22Rv1 (cell line): Measurements from ENCODE around the gene NBEAL1.

Source experiments
- ZFX ChIP-seq: fragments of 450-650 bp; IDR thresholded peaks from 2 replicates; pipeline ENCODE4 v1.6.1; 2017; ENCODE audit warnings: antibody characterized with exemption, borderline replicate concordance
- TF ChIP-seq, protein P1 (sequence below): fragments of 450-650 bp; IDR thresholded peaks from 2 replicates; pipeline ENCODE4 v1.5.1; 2017; ENCODE audit warnings: mild to moderate bottlenecking

DNA sequence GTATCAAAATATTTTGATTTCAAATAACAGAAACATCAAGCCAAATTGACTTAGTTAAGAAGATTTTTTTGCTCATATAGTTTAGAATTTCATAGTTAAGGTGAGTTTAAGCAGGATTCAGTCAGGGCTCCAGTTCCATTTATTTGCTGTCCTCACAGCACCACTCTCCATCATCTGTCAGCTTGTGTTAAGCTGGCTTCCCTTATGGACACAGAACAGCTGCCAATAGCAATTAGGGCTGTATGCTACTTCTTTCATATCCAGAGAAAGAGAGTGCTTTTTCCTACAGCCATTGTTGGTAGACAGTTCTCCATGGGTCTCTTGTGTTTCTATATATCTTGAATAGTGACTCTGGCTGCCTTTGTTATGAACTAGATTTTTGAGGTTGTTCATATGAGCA is 128.7 kb downstream of the NBEAL1 start:
- TF ChIP-seq, protein P1, sequence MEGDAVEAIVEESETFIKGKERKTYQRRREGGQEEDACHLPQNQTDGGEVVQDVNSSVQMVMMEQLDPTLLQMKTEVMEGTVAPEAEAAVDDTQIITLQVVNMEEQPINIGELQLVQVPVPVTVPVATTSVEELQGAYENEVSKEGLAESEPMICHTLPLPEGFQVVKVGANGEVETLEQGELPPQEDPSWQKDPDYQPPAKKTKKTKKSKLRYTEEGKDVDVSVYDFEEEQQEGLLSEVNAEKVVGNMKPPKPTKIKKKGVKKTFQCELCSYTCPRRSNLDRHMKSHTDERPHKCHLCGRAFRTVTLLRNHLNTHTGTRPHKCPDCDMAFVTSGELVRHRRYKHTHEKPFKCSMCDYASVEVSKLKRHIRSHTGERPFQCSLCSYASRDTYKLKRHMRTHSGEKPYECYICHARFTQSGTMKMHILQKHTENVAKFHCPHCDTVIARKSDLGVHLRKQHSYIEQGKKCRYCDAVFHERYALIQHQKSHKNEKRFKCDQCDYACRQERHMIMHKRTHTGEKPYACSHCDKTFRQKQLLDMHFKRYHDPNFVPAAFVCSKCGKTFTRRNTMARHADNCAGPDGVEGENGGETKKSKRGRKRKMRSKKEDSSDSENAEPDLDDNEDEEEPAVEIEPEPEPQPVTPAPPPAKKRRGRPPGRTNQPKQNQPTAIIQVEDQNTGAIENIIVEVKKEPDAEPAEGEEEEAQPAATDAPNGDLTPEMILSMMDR, result no peak
- TF ChIP-seq ZFX, result no peak
